GM23248 (cell line): ENCODE results near the gene CLEC18A.

Source experiments
- EZH2 ChIP-seq: fragments of 200-600 bp; sonication (generic); IDR thresholded peaks from 2 replicates; pipeline ENCODE4 v1.6.1; 2018; ENCODE audit warnings: antibody characterized with exemption, mild to moderate bottlenecking; ENCODE audit not compliant: insufficient read depth, poor library complexity, severe bottlenecking
- EZH2phosphoT487 ChIP-seq: fragments of 200-600 bp; sonication (generic); IDR thresholded peaks from 2 replicates; pipeline ENCODE4 v1.6.1; 2018; ENCODE audit warnings: antibody characterized with exemption, moderate library complexity, mild to moderate bottlenecking, low read depth; ENCODE audit not compliant: insufficient read depth

GRCh38 chr16:69932691-69933392 is 18.3 kb upstream of the CLEC18A start:
- TF ChIP-seq EZH2phosphoT487 = no peak
- TF ChIP-seq EZH2 = no peak
